SU-DHL-6 (cell line): ENCODE measurements around the gene ARL2.

Experiments used
- EZH2phosphoT487 ChIP-seq: fragments of 200-600 bp; sonication (generic), shearing (Covaris generic); conservative IDR thresholded peaks from 2 replicates; pipeline ENCODE4 v1.6.1; 2018; ENCODE audit warnings: mild to moderate bottlenecking, antibody characterized with exemption, low read length, moderate library complexity, mixed read lengths
- TF ChIP-seq, protein P1 (sequence below): fragments of 200-600 bp; sonication (generic); IDR thresholded peaks from one replicate; pipeline ENCODE4 v1.5.1; 2017; ENCODE audit warnings: antibody characterized with exemption, mild to moderate bottlenecking, low read length, moderate library complexity; ENCODE audit not compliant: insufficient read depth, poor library complexity, severe bottlenecking

DNA sequence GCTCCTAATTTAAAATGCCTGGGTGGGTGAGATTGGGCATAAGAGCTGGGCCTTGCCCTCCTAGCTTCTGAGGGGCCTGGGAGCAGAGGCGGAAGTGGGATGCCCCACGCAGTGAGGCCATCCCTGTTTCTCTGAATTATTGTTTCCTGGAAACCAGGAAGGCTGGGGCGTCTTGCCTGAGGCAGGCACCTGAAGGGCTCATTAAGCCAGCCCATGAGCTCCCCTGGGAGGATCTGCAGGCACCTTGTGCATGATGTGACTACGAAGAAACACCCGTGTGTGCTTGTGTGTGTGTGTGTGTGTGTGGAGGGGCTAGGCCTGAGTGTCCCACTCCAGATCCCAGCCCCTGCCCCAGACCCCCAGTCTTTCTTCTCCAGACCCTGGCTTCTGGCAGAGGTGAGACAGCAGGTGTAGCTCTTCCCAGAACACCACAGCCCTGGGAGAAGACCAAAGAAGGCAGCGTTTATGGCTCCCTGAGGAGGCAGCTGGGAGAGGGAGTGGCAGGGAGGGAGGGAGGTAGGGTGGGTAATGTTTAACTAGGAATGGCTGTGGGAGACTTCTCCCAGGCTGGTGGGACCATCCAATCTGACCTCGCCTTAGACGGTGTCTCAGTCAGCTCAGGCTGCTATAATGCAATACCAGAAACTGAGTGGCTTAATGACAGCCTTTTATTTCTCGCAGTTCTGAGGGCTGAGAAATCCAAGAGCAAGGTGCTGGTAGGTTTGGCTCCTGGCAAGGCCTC lies 15.1 kb upstream of the ARL2 start:
- TF ChIP-seq, protein P1, sequence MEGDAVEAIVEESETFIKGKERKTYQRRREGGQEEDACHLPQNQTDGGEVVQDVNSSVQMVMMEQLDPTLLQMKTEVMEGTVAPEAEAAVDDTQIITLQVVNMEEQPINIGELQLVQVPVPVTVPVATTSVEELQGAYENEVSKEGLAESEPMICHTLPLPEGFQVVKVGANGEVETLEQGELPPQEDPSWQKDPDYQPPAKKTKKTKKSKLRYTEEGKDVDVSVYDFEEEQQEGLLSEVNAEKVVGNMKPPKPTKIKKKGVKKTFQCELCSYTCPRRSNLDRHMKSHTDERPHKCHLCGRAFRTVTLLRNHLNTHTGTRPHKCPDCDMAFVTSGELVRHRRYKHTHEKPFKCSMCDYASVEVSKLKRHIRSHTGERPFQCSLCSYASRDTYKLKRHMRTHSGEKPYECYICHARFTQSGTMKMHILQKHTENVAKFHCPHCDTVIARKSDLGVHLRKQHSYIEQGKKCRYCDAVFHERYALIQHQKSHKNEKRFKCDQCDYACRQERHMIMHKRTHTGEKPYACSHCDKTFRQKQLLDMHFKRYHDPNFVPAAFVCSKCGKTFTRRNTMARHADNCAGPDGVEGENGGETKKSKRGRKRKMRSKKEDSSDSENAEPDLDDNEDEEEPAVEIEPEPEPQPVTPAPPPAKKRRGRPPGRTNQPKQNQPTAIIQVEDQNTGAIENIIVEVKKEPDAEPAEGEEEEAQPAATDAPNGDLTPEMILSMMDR, result no peak
- no peak for TF ChIP-seq EZH2phosphoT487
